GM12872 (cell line): ENCODE results near the gene NUMB.

ENCODE experiments used
- CTCF ChIP-seq: IDR thresholded peaks from 3 replicates; pipeline ENCODE4 v1.5.1; 2011; ENCODE audit warnings: low read depth, mild to moderate bottlenecking, low read length, moderate library complexity; ENCODE audit not compliant: insufficient read depth

The NUMB gene

DNA sequence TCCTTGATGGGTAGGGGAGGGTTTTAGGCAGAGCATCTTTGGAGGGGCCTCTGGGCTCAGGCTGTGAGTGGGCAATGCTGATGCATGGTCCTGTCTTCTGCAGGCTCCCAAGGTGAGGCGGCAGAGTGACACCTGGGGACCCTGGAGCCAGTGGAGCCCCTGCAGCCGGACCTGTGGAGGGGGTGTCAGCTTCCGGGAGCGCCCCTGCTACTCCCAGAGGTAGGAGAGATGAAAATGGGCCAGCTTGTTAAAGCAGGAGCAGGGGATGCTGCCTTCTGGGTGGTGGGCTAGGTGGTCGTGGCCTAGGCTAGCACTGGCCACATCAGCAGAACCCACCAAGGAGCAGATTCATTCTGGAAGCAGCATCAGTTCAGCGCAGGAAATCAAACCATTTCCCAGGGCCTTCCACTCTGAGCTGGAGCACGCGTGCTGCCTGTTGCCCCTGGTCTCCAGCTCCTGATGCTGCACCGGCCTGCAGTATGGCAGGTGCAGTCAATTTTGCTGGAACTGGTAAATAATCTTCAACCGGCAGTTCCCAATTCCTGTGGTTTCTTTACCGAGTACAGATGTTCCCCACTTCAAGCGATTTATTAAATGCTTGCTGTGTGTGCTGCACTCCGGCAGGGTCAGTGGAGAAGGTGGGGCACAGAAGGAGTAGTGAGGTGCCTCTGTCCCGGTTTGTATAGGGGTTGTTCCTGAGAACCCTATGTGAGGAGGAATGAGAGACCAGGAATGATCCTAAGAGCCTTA, 213.6 kb downstream of the NUMB start:
- TF ChIP-seq CTCF: no peak

DNA sequence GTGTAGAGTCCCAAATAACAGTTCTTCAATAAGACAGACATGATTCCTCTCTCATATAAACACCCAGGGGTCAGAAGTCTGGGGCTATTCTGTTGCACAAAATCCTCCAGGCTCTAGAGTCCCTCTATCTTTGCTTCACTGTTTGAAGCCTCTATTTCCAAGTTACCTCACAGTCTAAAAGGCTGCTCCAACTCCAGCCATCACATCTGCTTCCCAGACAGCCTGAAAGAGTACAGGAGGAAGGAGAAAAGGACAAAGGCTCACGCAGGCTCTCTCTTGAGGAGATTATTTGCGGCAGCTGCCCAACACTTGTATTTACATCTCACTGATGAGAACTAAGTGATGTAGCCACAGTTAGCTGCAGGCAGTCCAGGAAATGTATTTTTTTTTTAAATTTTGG, 214.6 kb downstream of the NUMB start:
- TF ChIP-seq CTCF: no peak

DNA sequence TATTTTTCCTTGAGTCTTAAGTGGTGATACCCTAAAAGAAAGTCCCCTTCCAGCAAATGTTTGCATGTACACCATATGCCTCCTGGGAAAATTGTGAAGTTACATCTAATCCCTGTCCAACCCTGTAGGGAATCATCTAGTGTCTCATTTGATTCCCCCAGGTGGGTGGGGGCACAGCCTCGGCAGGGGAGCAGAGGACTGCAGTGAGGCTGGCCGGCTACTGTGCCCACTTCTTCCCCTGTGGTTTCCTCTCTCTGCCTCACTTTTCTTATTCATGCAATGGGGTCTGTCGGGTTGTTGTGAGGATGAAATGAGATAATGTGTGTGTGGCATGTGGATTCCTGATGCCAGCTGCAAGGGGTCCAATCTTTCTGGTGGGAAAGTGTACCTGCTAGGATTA, 215.0 kb downstream of the NUMB start:
- no peak for TF ChIP-seq CTCF

GRCh38 chr14:73242357-73242901, 215.9 kb downstream of the NUMB start:
- no peak for TF ChIP-seq CTCF

- TF ChIP-seq CTCF: no peak
Measured at GRCh38 chr14:73241481-73242165, 216.7 kb downstream of the NUMB start.

DNA sequence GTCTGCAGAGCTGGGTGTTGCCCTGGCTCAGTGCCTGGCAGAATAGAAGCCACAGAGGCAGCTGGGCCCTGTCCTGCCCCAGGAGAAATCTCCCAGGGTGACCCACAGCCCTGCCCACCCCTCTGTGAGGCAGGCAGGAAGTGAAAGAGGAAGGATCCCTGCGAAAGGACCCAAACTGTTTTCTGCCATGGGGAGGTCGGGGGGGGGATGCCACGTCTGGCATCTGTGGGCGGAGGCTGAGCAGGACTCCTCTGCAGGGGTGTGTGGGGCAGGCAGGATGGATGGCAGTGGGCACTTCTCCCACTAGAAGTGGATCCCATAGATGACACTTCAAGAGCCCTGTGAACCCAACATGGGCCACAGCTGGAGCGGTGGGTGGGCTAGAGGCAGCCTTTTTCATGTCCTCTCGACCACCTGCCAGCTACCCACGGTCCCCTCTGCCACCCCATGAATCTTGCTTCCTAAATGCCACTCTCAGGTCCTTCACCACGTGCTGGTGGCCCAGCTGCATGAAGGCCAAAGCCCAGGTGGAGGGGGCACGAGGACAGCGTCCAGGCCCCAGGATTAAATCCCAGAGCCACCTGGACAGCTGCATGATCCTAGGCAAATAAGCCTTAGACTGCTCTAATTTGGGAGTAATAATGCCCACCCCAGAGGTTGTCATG, 217.4 kb downstream of the NUMB start:
- no peak for TF ChIP-seq CTCF
